BLaER1 (cell line): ENCODE measurements around the gene AGO4.
"Not testable (repeated sequence)": the region's sequence is repeated elsewhere in the genome, so short reads cannot be mapped to it uniquely, and the experiment has no call there.

Source experiments
- H3K27ac ChIP-seq: shearing (Covaris generic); formaldehyde crosslinking; 2 replicates; pipeline ENCODE4 v1.8.1; 2022
- H3K27me3 ChIP-seq: shearing (Covaris generic); formaldehyde crosslinking; 2 replicates; pipeline ENCODE4 v1.8.1; 2022
- H3K36me3 ChIP-seq: shearing (Covaris generic); formaldehyde crosslinking; 2 replicates; pipeline ENCODE4 v1.8.1; 2022
- H3K4me1 ChIP-seq: shearing (Covaris generic); formaldehyde crosslinking; 2 replicates; pipeline ENCODE4 v1.8.1; 2022
- H3K4me2 ChIP-seq: shearing (Covaris generic); formaldehyde crosslinking; 2 replicates; pipeline ENCODE4 v1.8.1; 2022
- H3K4me3 ChIP-seq: shearing (Covaris generic); formaldehyde crosslinking; 2 replicates; pipeline ENCODE4 v1.8.1; 2022
- H3K9ac ChIP-seq: shearing (Covaris generic); formaldehyde crosslinking; 2 replicates; pipeline ENCODE4 v1.8.1; 2022
- H3K9me3 ChIP-seq: shearing (Covaris generic); formaldehyde crosslinking; 2 replicates; pipeline ENCODE4 v1.8.1; 2022
- H4K20me1 ChIP-seq: shearing (Covaris generic); formaldehyde crosslinking; 2 replicates; pipeline ENCODE4 v1.8.1; 2022
- Cebpa-rat ChIP-seq: shearing (Covaris generic); IDR thresholded peaks from 2 replicates; pipeline ENCODE4 v1.8.1; 2022

AGO4 gene

GRCh38 chr1:35857830-35858229 lies 50.0 kb downstream of the AGO4 start:
- H3K4me3 ChIP-seq: no peak overlapping the region
- no peaks in the 10 kb centered on the region for H4K20me1 ChIP-seq
- no peak overlapping the region for H3K4me2 ChIP-seq
- peaks cover 37% of the 10 kb centered on the region for H3K36me3 ChIP-seq
- TF ChIP-seq Cebpa-rat: no peak
- H3K27ac ChIP-seq: no peak overlapping the region
- no peaks in the 10 kb centered on the region for H3K9me3 ChIP-seq
- no peak overlapping the region for H3K9ac ChIP-seq
- no peaks in the 10 kb centered on the region for H3K27me3 ChIP-seq
- H3K4me1 ChIP-seq: no peaks in the 10 kb centered on the region

- Histone ChIP-seq H3K4me2 (no peak overlapping the region), H3K9ac (no peak overlapping the region), H3K4me1 (no peaks in the 10 kb centered on the region), H3K36me3 (peaks cover 14% of the 10 kb centered on the region), H3K27ac (no peak overlapping the region), H4K20me1 (no peaks in the 10 kb centered on the region), H3K9me3 (no peaks in the 10 kb centered on the region), H3K4me3 (no peak overlapping the region), H3K27me3 (no peaks in the 10 kb centered on the region)
- TF ChIP-seq Cebpa-rat: no peak
These were observed 52.9 kb downstream of the AGO4 start for GRCh38 chr1:35860696-35861095.

- Histone ChIP-seq H3K4me3 (no peak overlapping the region), H3K4me2 (no peak overlapping the region), H3K9me3 (no peaks in the 10 kb centered on the region), H4K20me1 (no peaks in the 10 kb centered on the region), H3K9ac (no peak overlapping the region), H3K27ac (no peak overlapping the region), H3K27me3 (no peaks in the 10 kb centered on the region), H3K4me1 (no peaks in the 10 kb centered on the region), H3K36me3 (0 out of 2 replicates have a peak, but pooled peaks cover 4% of the 10 kb centered on the region)
- no peak for TF ChIP-seq Cebpa-rat
These were observed 55.3 kb downstream of the AGO4 start for GRCh38 chr1:35863136-35863535.

GRCh38 chr1:35863881-35864625 lies 56.2 kb downstream of the AGO4 start:
- Histone ChIP-seq H3K27me3 (no peaks in the 10 kb centered on the region), H4K20me1 (no peaks in the 10 kb centered on the region), H3K27ac (no peak overlapping the region), H3K9me3 (no peaks in the 10 kb centered on the region), H3K4me3 (no peak overlapping the region), H3K36me3 (no peaks in the 10 kb centered on the region), H3K9ac (no peak overlapping the region), H3K4me1 (no peaks in the 10 kb centered on the region), H3K4me2 (no peak overlapping the region)
- no peak for TF ChIP-seq Cebpa-rat

GRCh38 chr1:35864813-35865212 lies 57.0 kb downstream of the AGO4 start:
- H4K20me1 ChIP-seq: no peaks in the 10 kb centered on the region
- no peak overlapping the region for H3K27ac ChIP-seq
- no peak overlapping the region for H3K4me2 ChIP-seq
- no peaks in the 10 kb centered on the region for H3K36me3 ChIP-seq
- no peaks in the 10 kb centered on the region for H3K27me3 ChIP-seq
- no peaks in the 10 kb centered on the region for H3K4me1 ChIP-seq
- no peak overlapping the region for H3K4me3 ChIP-seq
- H3K9me3 ChIP-seq: no peaks in the 10 kb centered on the region
- no peak overlapping the region for H3K9ac ChIP-seq
- no peak for TF ChIP-seq Cebpa-rat

GRCh38 chr1:35866991-35867390 lies 59.2 kb downstream of the AGO4 start:
- Histone ChIP-seq H3K9me3 (no peaks in the 10 kb centered on the region), H3K4me3 (no peak overlapping the region), H3K4me1 (no peaks in the 10 kb centered on the region), H3K36me3 (no peaks in the 10 kb centered on the region), H3K9ac (no peak overlapping the region), H4K20me1 (no peaks in the 10 kb centered on the region), H3K27me3 (no peaks in the 10 kb centered on the region), H3K27ac (no peak overlapping the region), H3K4me2 (no peak overlapping the region)
- no peak for TF ChIP-seq Cebpa-rat

GRCh38 chr1:35869245-35869950 lies 61.6 kb downstream of the AGO4 start:
- not testable (repeated sequence) for H4K20me1 ChIP-seq, H3K9me3 ChIP-seq, H3K4me1 ChIP-seq, H3K4me2 ChIP-seq, H3K27me3 ChIP-seq, H3K36me3 ChIP-seq, H3K9ac ChIP-seq, H3K4me3 ChIP-seq, H3K27ac ChIP-seq

- no peak overlapping the region for H3K27ac ChIP-seq
- H3K36me3 ChIP-seq: no peaks in the 10 kb centered on the region
- no peak overlapping the region for H3K4me2 ChIP-seq
- H3K27me3 ChIP-seq: no peaks in the 10 kb centered on the region
- TF ChIP-seq Cebpa-rat: no peak
- no peak overlapping the region for H3K4me3 ChIP-seq
- H3K9me3 ChIP-seq: no peaks in the 10 kb centered on the region
- no peaks in the 10 kb centered on the region for H3K4me1 ChIP-seq
- H4K20me1 ChIP-seq: no peaks in the 10 kb centered on the region
- H3K9ac ChIP-seq: no peak overlapping the region
These were observed 63.0 kb downstream of the AGO4 start for GRCh38 chr1:35870651-35871309.

GRCh38 chr1:35873243-35873750 lies 65.5 kb downstream of the AGO4 start:
- Histone ChIP-seq H3K27me3 (no peaks in the 10 kb centered on the region), H3K4me1 (no peaks in the 10 kb centered on the region), H4K20me1 (no peaks in the 10 kb centered on the region), H3K9me3 (no peaks in the 10 kb centered on the region), H3K4me3 (no peak overlapping the region), H3K27ac (no peak overlapping the region), H3K36me3 (no peaks in the 10 kb centered on the region), H3K4me2 (no peak overlapping the region), H3K9ac (no peak overlapping the region)
- no peak for TF ChIP-seq Cebpa-rat

- not testable (repeated sequence) for H3K27ac ChIP-seq, H3K9ac ChIP-seq, H3K4me2 ChIP-seq, H3K27me3 ChIP-seq, H3K4me1 ChIP-seq, H3K9me3 ChIP-seq, H3K36me3 ChIP-seq, H4K20me1 ChIP-seq, H3K4me3 ChIP-seq
These were observed 66.3 kb downstream of the AGO4 start for GRCh38 chr1:35874115-35874514.
